ENCODE results near the gene OR13C4. TPM values are rescaled to one million over a fixed set of nuclear protein-coding genes. Genes with fewer than 3 reads are reported as not detected.

The OR13C4 gene
- total RNA-seq (2022; extraction: Qiagen RNA extraction), result not detected in 5 replicates

DNA sequence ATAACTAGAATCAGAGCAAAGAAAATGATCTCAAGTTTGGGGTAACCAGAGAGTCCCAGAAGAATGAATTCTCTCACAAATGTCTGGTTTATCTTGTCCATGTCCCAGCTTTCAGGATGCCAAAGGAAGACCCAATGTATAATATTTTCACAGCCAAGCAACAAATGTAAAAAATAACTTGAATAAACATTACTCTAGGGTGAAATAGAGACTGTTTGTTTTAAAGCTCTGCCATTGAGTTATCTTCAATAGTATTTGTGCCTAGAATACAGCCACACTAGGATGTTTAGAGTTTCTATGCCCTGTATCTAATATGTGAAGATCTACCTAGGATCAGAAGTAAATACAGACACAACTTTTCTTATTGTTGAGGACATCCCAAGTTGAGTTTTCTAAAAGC, at the start of gene OR13C4:
OR13C4 (minus strand) TSS at position 101 of the 400 bp plus-strand sequence; CDS start at position 101, 0 bp downstream.

GRCh38 chr9:104568868-104569267, 41.9 kb upstream of the OR13C4 start, which contains the start of gene OR13C8:
OR13C8 (plus strand) TSS chr9:104569168; CDS start chr9:104569168, 0 bp downstream.

GRCh38 chr9:104536756-104537155, 9.7 kb upstream of the OR13C4 start, which contains the start of gene OR13C3:
OR13C3 (minus strand) TSS chr9:104536856; CDS start chr9:104536723, 133 bp downstream.

GRCh38 chr9:104503963-104504362, 23.0 kb downstream of the OR13C4 start, which contains the start of gene OR13F1:
OR13F1 (plus strand) TSS chr9:104504263; CDS start chr9:104504263, 0 bp downstream.

Other genes starting within 250 kb of the OR13C4 start
- not detected in 5 replicates for gene OR13F1, start 22.9 kb downstream of the OR13C4 start, total RNA-seq (2022; extraction: Qiagen RNA extraction)
- gene OR13C3, start 9.6 kb upstream of the OR13C4 start, total RNA-seq (2022; extraction: Qiagen RNA extraction), result not detected in 5 replicates
- gene OR13C8, start 42.0 kb upstream of the OR13C4 start, total RNA-seq (2022; extraction: Qiagen RNA extraction), result not detected in 5 replicates
- not detected in 5 replicates for gene OR13C5, start 72.2 kb upstream of the OR13C4 start, total RNA-seq (2022; extraction: Qiagen RNA extraction)
- not detected in 5 replicates for gene OR13C2, start 78.4 kb upstream of the OR13C4 start, total RNA-seq (2022; extraction: Qiagen RNA extraction)
- gene OR13C9, start 91.0 kb upstream of the OR13C4 start, total RNA-seq (2022; extraction: Qiagen RNA extraction), result not detected in 5 replicates
- gene OR13D1, start 167.3 kb upstream of the OR13C4 start, total RNA-seq (2022; extraction: Qiagen RNA extraction), result not detected in 5 replicates
- gene NIPSNAP3A, start 220.5 kb upstream of the OR13C4 start, total RNA-seq (2022; extraction: Qiagen RNA extraction), result 10.9 to 14.7 TPM (median 14.3 TPM) in 5 replicates
- gene NIPSNAP3B, start 236.9 kb upstream of the OR13C4 start, total RNA-seq (2022; extraction: Qiagen RNA extraction), result 0.28 to 1.0 TPM (median 0.41 TPM) in 5 replicates